H9 (cell line): ENCODE data around the gene FILIP1. TPM values are rescaled to one million over a fixed set of nuclear protein-coding genes. Genes with fewer than 3 reads are reported as not detected.

Experiments
- DNase-seq: peaks from one replicate; pipeline ENCODE4 v3.0.0-alpha.2; 2017
- H2AFZ ChIP-seq: one replicate; pipeline ENCODE4 v1.6.1; 2013; ENCODE audit warnings: mild to moderate bottlenecking, low read length, control low read depth, moderate library complexity
- H2AK5ac ChIP-seq: 2 replicates; pipeline ENCODE4 v1.6.1; 2013; ENCODE audit warnings: low read length, control low read depth, mixed read lengths; ENCODE audit not compliant: insufficient read length
- H2BK120ac ChIP-seq: one replicate; pipeline ENCODE4 v1.6.1; 2013; ENCODE audit warnings: low read depth, mild to moderate bottlenecking, low read length, control low read depth, inconsistent platforms; ENCODE audit not compliant: poor library complexity, severe bottlenecking
- H2BK12ac ChIP-seq: 2 replicates; pipeline ENCODE4 v1.6.1; 2013; ENCODE audit warnings: low read length, control low read depth, mixed read lengths, low read depth; ENCODE audit not compliant: insufficient read length
- H2BK15ac ChIP-seq: 2 replicates; pipeline ENCODE4 v1.6.1; 2013; ENCODE audit warnings: low read depth, low read length, control low read depth
- H2BK20ac ChIP-seq: one replicate; pipeline ENCODE4 v1.6.1; 2013; ENCODE audit warnings: low read depth, mild to moderate bottlenecking, low read length, control low read depth, inconsistent platforms; ENCODE audit not compliant: poor library complexity, severe bottlenecking
- H2BK5ac ChIP-seq: 2 replicates; pipeline ENCODE4 v1.6.1; 2013; ENCODE audit warnings: low read length, control low read depth, mixed read lengths; ENCODE audit not compliant: insufficient read length
- H3K14ac ChIP-seq: 2 replicates; pipeline ENCODE4 v1.6.1; 2013; ENCODE audit warnings: low read length, control low read depth; ENCODE audit not compliant: insufficient read depth
- H3K18ac ChIP-seq: 2 replicates; pipeline ENCODE4 v1.6.1; 2013; ENCODE audit warnings: low read depth, mild to moderate bottlenecking, mixed read lengths, low read length, control low read depth; ENCODE audit not compliant: insufficient read length
- H3K23ac ChIP-seq: 2 replicates; pipeline ENCODE4 v1.6.1; 2013; ENCODE audit warnings: low read length, control low read depth, mixed read lengths, low read depth; ENCODE audit not compliant: insufficient read length
- H3K23me2 ChIP-seq: 2 replicates; pipeline ENCODE4 v1.6.1; 2013; ENCODE audit warnings: low read depth, mild to moderate bottlenecking, mixed read lengths, low read length, control low read depth; ENCODE audit not compliant: insufficient read length, poor library complexity, severe bottlenecking
- H3K27ac ChIP-seq: 2 replicates; pipeline ENCODE4 v1.5.1; 2013; ENCODE audit warnings: low read length, control low read depth, mixed read lengths, low read depth; ENCODE audit not compliant: insufficient read length
- H3K27me3 ChIP-seq: 2 replicates; pipeline ENCODE4 v1.6.1; 2013; ENCODE audit warnings: low read length, control low read depth, inconsistent platforms; ENCODE audit not compliant: insufficient read depth
- H3K4ac ChIP-seq: 2 replicates; pipeline ENCODE4 v1.6.1; 2013; ENCODE audit warnings: low read depth, mild to moderate bottlenecking, control low read depth, inconsistent platforms, low read length, moderate library complexity
- H3K4me1 ChIP-seq: 2 replicates; pipeline ENCODE4 v1.6.1; 2013; ENCODE audit warnings: low read length, control low read depth, inconsistent platforms; ENCODE audit not compliant: insufficient read depth
- H3K4me2 ChIP-seq: 2 replicates; pipeline ENCODE4 v1.6.1; 2013; ENCODE audit warnings: low read length, control low read depth, mixed read lengths; ENCODE audit not compliant: insufficient read length, insufficient read depth
- H3K56ac ChIP-seq: 2 replicates; pipeline ENCODE4 v1.6.1; 2013; ENCODE audit warnings: low read depth, mild to moderate bottlenecking, mixed read lengths, low read length, control low read depth; ENCODE audit not compliant: insufficient read length
- H3K79me1 ChIP-seq: 2 replicates; pipeline ENCODE4 v1.6.1; 2013; ENCODE audit warnings: low read depth, mild to moderate bottlenecking, moderate library complexity, low read length, control low read depth, inconsistent platforms; ENCODE audit not compliant: insufficient read depth, poor library complexity, severe bottlenecking
- H3K79me2 ChIP-seq: 2 replicates; pipeline ENCODE4 v1.6.1; 2013; ENCODE audit warnings: low read length, control low read depth, inconsistent platforms; ENCODE audit not compliant: insufficient read depth
- H3K9ac ChIP-seq: 2 replicates; pipeline ENCODE4 v1.6.1; 2013; ENCODE audit warnings: low read length, control low read depth, mixed read lengths; ENCODE audit not compliant: insufficient read length; ENCODE audit errors: extremely low read depth
- H3K9me3 ChIP-seq: one replicate; pipeline ENCODE4 v1.6.1; 2013; ENCODE audit warnings: low read depth, low read length, inconsistent platforms; ENCODE audit not compliant: control insufficient read depth
- H3T11ph ChIP-seq: one replicate; pipeline ENCODE4 v1.6.1; 2013; ENCODE audit warnings: mild to moderate bottlenecking, low read length, control low read depth, inconsistent platforms
- H4K20me1 ChIP-seq: one replicate; pipeline ENCODE4 v1.6.1; 2013; ENCODE audit not compliant: control insufficient read depth, insufficient read length, insufficient read depth
- H4K5ac ChIP-seq: 2 replicates; pipeline ENCODE4 v1.6.1; 2013; ENCODE audit warnings: low read depth, mild to moderate bottlenecking, mixed read lengths, low read length, control low read depth; ENCODE audit not compliant: insufficient read length
- H4K8ac ChIP-seq: replicated peaks from 2 replicates; pipeline ENCODE4 v1.6.1; 2013; ENCODE audit warnings: low read length, control low read depth, mixed read lengths, low read depth; ENCODE audit not compliant: insufficient read length
- H4K91ac ChIP-seq: 2 replicates; pipeline ENCODE4 v1.6.1; 2013; ENCODE audit warnings: low read depth, mild to moderate bottlenecking, moderate library complexity, mixed read lengths, low read length, control low read depth; ENCODE audit not compliant: insufficient read length
- H3K27ac Mint-ChIP-seq, 3 experiments: 2 replicates in 2 of 3; 3 replicates in 1 of 3; pipeline ENCODE4 v1.8.0; 2020 to 2021; ENCODE audit warnings: mixed read lengths in 3 of 3, mild to moderate bottlenecking in 1 of 3, moderate library complexity in 1 of 3
- H3K27me3 Mint-ChIP-seq: 2 replicates; pipeline ENCODE4 v1.8.0; 2021; ENCODE audit warnings: low read depth, mild to moderate bottlenecking, moderate library complexity, mixed read lengths
- H3K36me3 Mint-ChIP-seq, 3 experiments: 2 replicates in 2 of 3; 3 replicates in 1 of 3; pipeline ENCODE4 v1.8.0; 2020 to 2021; ENCODE audit warnings: low read depth in 3 of 3, mixed read lengths in 3 of 3; ENCODE audit not compliant: insufficient read depth in 1 of 3
- H3K4me1 Mint-ChIP-seq, 2 experiments: 2 replicates each; pipeline ENCODE4 v1.8.0; 2020; ENCODE audit warnings: mixed read lengths in 2 of 2
- H3K4me3 Mint-ChIP-seq, 2 experiments: 2 replicates in 1 of 2; 3 replicates in 1 of 2; pipeline ENCODE4 v1.8.0; 2020 to 2021; ENCODE audit warnings: mild to moderate bottlenecking in 2 of 2, mixed read lengths in 2 of 2, moderate library complexity in 1 of 2
- H3K9me3 Mint-ChIP-seq, 2 experiments: 2 replicates in 1 of 2; 3 replicates in 1 of 2; pipeline ENCODE4 v1.8.0; 2020; ENCODE audit warnings: mild to moderate bottlenecking in 2 of 2, mixed read lengths in 2 of 2, moderate library complexity in 1 of 2
- total RNA-seq: library from RNA; stranded (reverse); gene quantifications from 2 replicates; pipeline ENCODE4 v1.2.1, GENCODE V29; 2021
- TF ChIP-seq, protein P1 (sequence below): fragments of 200-600 bp; sonication (generic); conservative IDR thresholded peaks from 3 replicates; pipeline ENCODE4 v1.8.0; 2021; ENCODE audit warnings: antibody characterized with exemption, mild to moderate bottlenecking

FILIP1 gene
- total RNA-seq, 1 experiment from 2014 or later: 10.5 TPM

GRCh38 chr6:75478929-75479328 is 14.7 kb downstream of the FILIP1 start:
- DNase-seq: no peak
- no peak overlapping the region for H3T11ph ChIP-seq
- H3K27me3 Mint-ChIP-seq: no peaks in the 10 kb centered on the region
- TF ChIP-seq, protein P1, sequence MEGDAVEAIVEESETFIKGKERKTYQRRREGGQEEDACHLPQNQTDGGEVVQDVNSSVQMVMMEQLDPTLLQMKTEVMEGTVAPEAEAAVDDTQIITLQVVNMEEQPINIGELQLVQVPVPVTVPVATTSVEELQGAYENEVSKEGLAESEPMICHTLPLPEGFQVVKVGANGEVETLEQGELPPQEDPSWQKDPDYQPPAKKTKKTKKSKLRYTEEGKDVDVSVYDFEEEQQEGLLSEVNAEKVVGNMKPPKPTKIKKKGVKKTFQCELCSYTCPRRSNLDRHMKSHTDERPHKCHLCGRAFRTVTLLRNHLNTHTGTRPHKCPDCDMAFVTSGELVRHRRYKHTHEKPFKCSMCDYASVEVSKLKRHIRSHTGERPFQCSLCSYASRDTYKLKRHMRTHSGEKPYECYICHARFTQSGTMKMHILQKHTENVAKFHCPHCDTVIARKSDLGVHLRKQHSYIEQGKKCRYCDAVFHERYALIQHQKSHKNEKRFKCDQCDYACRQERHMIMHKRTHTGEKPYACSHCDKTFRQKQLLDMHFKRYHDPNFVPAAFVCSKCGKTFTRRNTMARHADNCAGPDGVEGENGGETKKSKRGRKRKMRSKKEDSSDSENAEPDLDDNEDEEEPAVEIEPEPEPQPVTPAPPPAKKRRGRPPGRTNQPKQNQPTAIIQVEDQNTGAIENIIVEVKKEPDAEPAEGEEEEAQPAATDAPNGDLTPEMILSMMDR: no peak
- no peaks in the 10 kb centered on the region; a peak in 1 of 5 replicates for H3K9me3 Mint-ChIP-seq
- no peak overlapping the region for H3K23ac ChIP-seq
- H3K79me2 ChIP-seq: no peaks in the 10 kb centered on the region
- no peaks in the 10 kb centered on the region for H3K23me2 ChIP-seq
- H2BK12ac ChIP-seq: no peak overlapping the region
- no peak overlapping the region for H2BK120ac ChIP-seq
- H3K27ac Mint-ChIP-seq: no peak overlapping the region
- H3K79me1 ChIP-seq: no peaks in the 10 kb centered on the region
- no peak overlapping the region for H3K27ac ChIP-seq
- no peak overlapping the region for H4K8ac ChIP-seq
- peaks cover 17 to 19% of the 10 kb centered on the region in 2 experiments for H3K4me1 Mint-ChIP-seq
- H3K36me3 Mint-ChIP-seq: no peaks in the 10 kb centered on the region
- H4K91ac ChIP-seq: no peak overlapping the region
- H3K4me1 ChIP-seq: peaks cover 4% of the 10 kb centered on the region; the same call in 1 of the 2 replicates
- no peak overlapping the region for H3K56ac ChIP-seq
- no peak overlapping the region for H4K5ac ChIP-seq
- no peak overlapping the region for H2BK20ac ChIP-seq
- H3K9me3 ChIP-seq: no peaks in the 10 kb centered on the region
- H2AK5ac ChIP-seq: no peak overlapping the region
- H2BK15ac ChIP-seq: no peak overlapping the region
- H3K27me3 ChIP-seq: no peaks in the 10 kb centered on the region
- H3K9ac ChIP-seq: no peak overlapping the region
- no peak overlapping the region for H3K14ac ChIP-seq
- no peaks in the 10 kb centered on the region for H4K20me1 ChIP-seq
- H3K4ac ChIP-seq: no peak overlapping the region
- H3K18ac ChIP-seq: no peak overlapping the region
- H3K4me2 ChIP-seq: no peak overlapping the region
- H3K4me3 Mint-ChIP-seq: no peak overlapping the region
- no peak overlapping the region for H2BK5ac ChIP-seq
- H2AFZ ChIP-seq: no peak overlapping the region
